ENCODE measurements around the gene CLPX. TPM values are rescaled to one million over a fixed set of nuclear protein-coding genes. Genes with fewer than 3 reads are reported as not detected.

CLPX gene
- total and polyA plus RNA-seq, 9 of the 15 experiments (the other 6 are each of a cell fraction or from before 2014, with no cell fraction given), result 11.2 to 83.3 (median 51.3) TPM

DNA sequence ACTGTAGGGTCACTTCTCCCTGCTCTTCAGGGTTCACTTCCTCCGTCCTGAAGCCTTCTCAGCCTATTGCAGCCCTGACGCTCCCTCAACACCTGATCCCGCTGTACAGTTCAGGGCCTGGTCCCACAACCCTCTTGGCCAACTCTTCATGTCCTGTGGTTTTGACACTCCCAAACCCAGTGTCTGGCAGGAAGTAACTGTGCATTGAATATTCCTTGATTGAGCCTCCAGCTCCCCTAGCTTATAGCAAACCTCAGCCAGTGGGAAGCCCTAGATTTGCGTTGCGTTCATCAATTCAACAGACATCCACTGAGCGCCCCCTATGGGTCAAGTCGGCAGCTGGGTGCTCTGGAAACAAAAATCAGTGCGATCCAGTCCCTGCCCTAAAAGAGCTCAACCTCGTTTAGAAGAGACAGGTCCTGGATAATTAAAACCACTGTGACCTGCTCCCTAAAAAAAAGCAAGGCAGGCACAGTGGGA, 83.7 kb downstream of the CLPX start (continued):
- TF ChIP-seq, protein P1, sequence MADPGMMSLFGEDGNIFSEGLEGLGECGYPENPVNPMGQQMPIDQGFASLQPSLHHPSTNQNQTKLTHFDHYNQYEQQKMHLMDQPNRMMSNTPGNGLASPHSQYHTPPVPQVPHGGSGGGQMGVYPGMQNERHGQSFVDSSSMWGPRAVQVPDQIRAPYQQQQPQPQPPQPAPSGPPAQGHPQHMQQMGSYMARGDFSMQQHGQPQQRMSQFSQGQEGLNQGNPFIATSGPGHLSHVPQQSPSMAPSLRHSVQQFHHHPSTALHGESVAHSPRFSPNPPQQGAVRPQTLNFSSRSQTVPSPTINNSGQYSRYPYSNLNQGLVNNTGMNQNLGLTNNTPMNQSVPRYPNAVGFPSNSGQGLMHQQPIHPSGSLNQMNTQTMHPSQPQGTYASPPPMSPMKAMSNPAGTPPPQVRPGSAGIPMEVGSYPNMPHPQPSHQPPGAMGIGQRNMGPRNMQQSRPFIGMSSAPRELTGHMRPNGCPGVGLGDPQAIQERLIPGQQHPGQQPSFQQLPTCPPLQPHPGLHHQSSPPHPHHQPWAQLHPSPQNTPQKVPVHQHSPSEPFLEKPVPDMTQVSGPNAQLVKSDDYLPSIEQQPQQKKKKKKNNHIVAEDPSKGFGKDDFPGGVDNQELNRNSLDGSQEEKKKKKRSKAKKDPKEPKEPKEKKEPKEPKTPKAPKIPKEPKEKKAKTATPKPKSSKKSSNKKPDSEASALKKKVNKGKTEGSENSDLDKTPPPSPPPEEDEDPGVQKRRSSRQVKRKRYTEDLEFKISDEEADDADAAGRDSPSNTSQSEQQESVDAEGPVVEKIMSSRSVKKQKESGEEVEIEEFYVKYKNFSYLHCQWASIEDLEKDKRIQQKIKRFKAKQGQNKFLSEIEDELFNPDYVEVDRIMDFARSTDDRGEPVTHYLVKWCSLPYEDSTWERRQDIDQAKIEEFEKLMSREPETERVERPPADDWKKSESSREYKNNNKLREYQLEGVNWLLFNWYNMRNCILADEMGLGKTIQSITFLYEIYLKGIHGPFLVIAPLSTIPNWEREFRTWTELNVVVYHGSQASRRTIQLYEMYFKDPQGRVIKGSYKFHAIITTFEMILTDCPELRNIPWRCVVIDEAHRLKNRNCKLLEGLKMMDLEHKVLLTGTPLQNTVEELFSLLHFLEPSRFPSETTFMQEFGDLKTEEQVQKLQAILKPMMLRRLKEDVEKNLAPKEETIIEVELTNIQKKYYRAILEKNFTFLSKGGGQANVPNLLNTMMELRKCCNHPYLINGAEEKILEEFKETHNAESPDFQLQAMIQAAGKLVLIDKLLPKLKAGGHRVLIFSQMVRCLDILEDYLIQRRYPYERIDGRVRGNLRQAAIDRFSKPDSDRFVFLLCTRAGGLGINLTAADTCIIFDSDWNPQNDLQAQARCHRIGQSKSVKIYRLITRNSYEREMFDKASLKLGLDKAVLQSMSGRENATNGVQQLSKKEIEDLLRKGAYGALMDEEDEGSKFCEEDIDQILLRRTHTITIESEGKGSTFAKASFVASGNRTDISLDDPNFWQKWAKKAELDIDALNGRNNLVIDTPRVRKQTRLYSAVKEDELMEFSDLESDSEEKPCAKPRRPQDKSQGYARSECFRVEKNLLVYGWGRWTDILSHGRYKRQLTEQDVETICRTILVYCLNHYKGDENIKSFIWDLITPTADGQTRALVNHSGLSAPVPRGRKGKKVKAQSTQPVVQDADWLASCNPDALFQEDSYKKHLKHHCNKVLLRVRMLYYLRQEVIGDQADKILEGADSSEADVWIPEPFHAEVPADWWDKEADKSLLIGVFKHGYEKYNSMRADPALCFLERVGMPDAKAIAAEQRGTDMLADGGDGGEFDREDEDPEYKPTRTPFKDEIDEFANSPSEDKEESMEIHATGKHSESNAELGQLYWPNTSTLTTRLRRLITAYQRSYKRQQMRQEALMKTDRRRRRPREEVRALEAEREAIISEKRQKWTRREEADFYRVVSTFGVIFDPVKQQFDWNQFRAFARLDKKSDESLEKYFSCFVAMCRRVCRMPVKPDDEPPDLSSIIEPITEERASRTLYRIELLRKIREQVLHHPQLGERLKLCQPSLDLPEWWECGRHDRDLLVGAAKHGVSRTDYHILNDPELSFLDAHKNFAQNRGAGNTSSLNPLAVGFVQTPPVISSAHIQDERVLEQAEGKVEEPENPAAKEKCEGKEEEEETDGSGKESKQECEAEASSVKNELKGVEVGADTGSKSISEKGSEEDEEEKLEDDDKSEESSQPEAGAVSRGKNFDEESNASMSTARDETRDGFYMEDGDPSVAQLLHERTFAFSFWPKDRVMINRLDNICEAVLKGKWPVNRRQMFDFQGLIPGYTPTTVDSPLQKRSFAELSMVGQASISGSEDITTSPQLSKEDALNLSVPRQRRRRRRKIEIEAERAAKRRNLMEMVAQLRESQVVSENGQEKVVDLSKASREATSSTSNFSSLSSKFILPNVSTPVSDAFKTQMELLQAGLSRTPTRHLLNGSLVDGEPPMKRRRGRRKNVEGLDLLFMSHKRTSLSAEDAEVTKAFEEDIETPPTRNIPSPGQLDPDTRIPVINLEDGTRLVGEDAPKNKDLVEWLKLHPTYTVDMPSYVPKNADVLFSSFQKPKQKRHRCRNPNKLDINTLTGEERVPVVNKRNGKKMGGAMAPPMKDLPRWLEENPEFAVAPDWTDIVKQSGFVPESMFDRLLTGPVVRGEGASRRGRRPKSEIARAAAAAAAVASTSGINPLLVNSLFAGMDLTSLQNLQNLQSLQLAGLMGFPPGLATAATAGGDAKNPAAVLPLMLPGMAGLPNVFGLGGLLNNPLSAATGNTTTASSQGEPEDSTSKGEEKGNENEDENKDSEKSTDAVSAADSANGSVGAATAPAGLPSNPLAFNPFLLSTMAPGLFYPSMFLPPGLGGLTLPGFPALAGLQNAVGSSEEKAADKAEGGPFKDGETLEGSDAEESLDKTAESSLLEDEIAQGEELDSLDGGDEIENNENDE (IDR thresholded peaks at IDR 0.05; ENCODE audit: low read depth, low read length), result no peak
- 0 out of 2 replicates have a peak, but pooled peaks have one; percentile 16 for TF ChIP-seq CXXC5 (CRISPR knock-in tag; IDR thresholded peaks at IDR 0.05)
- TF ChIP-seq RAD21 (CRISPR knock-in tag; conservative IDR thresholded peaks at IDR 0.05 in 1 of 2, IDR thresholded peaks at IDR 0.05 in 1 of 2), result peak; percentile 29 to 60
- TF ChIP-seq, protein P2, sequence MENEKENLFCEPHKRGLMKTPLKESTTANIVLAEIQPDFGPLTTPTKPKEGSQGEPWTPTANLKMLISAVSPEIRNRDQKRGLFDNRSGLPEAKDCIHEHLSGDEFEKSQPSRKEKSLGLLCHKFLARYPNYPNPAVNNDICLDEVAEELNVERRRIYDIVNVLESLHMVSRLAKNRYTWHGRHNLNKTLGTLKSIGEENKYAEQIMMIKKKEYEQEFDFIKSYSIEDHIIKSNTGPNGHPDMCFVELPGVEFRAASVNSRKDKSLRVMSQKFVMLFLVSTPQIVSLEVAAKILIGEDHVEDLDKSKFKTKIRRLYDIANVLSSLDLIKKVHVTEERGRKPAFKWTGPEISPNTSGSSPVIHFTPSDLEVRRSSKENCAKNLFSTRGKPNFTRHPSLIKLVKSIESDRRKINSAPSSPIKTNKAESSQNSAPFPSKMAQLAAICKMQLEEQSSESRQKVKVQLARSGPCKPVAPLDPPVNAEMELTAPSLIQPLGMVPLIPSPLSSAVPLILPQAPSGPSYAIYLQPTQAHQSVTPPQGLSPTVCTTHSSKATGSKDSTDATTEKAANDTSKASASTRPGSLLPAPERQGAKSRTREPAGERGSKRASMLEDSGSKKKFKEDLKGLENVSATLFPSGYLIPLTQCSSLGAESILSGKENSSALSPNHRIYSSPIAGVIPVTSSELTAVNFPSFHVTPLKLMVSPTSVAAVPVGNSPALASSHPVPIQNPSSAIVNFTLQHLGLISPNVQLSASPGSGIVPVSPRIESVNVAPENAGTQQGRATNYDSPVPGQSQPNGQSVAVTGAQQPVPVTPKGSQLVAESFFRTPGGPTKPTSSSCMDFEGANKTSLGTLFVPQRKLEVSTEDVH (IDR thresholded peaks at IDR 0.05; ENCODE audit: low read depth, partially characterized antibody), result no peak
- no peak for TF ChIP-seq XRCC3 (IDR thresholded peaks at IDR 0.05)
- TF ChIP-seq BCOR (IDR thresholded peaks at IDR 0.05), result no peak
- TF ChIP-seq, protein P3, sequence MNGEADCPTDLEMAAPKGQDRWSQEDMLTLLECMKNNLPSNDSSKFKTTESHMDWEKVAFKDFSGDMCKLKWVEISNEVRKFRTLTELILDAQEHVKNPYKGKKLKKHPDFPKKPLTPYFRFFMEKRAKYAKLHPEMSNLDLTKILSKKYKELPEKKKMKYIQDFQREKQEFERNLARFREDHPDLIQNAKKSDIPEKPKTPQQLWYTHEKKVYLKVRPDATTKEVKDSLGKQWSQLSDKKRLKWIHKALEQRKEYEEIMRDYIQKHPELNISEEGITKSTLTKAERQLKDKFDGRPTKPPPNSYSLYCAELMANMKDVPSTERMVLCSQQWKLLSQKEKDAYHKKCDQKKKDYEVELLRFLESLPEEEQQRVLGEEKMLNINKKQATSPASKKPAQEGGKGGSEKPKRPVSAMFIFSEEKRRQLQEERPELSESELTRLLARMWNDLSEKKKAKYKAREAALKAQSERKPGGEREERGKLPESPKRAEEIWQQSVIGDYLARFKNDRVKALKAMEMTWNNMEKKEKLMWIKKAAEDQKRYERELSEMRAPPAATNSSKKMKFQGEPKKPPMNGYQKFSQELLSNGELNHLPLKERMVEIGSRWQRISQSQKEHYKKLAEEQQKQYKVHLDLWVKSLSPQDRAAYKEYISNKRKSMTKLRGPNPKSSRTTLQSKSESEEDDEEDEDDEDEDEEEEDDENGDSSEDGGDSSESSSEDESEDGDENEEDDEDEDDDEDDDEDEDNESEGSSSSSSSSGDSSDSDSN (IDR thresholded peaks at IDR 0.05; ENCODE audit: borderline replicate concordance in 1 of 2, low read depth in 2 of 2, low read length in 2 of 2), result no peak
- peak; percentile 75 to 91 for TF ChIP-seq RCOR1 (IDR thresholded peaks at IDR 0.05; ENCODE audit: borderline replicate concordance in 1 of 2, low read depth in 2 of 2, low read length in 2 of 2)

Measured in K562 (cell line).